Neural progenitor cell (in vitro differentiated cells): ENCODE measurements around the gene NDUFAF8. TPM values are rescaled to one million over a fixed set of nuclear protein-coding genes. Genes with fewer than 3 reads are reported as not detected.

Experiments
- DNase-seq: peaks from one replicate; pipeline ENCODE4 v3.0.0-alpha.2; 2016; ENCODE audit warnings: low spot score
- H2AFZ ChIP-seq: fragments of 200-600 bp; sonication (generic); replicated peaks from 2 replicates; pipeline ENCODE4 v1.6.1; 2016; ENCODE audit warnings: antibody characterized with exemption
- H3F3A ChIP-seq: fragments of 200-600 bp; sonication (generic); 2 replicates; pipeline ENCODE4 v1.6.1; 2016; ENCODE audit warnings: antibody characterized with exemption, low read depth
- H3K27ac ChIP-seq: fragments of 200-600 bp; sonication (generic); 2 replicates; pipeline ENCODE4 v1.5.1; 2016; ENCODE audit warnings: mild to moderate bottlenecking
- H3K27me3 ChIP-seq: fragments of 200-600 bp; sonication (generic); 2 replicates; pipeline ENCODE4 v1.6.1; 2016; ENCODE audit warnings: mild to moderate bottlenecking, moderate library complexity
- H3K36me3 ChIP-seq: fragments of 200-600 bp; sonication (generic); 2 replicates; pipeline ENCODE4 v1.5.1; 2016
- H3K4me1 ChIP-seq: fragments of 200-600 bp; sonication (generic); 2 replicates; pipeline ENCODE4 v1.6.1; 2016; ENCODE audit warnings: mixed run types
- H3K4me2 ChIP-seq: fragments of 200-600 bp; sonication (generic); 2 replicates; pipeline ENCODE4 v1.6.1; 2016
- H3K4me3 ChIP-seq: fragments of 200-600 bp; sonication (generic); 2 replicates; pipeline ENCODE4 v1.5.1; 2016
- H3K79me2 ChIP-seq: fragments of 200-600 bp; sonication (generic); 2 replicates; pipeline ENCODE4 v1.6.1; 2016; ENCODE audit warnings: low read depth
- H3K9ac ChIP-seq: fragments of 200-600 bp; sonication (generic); 2 replicates; pipeline ENCODE4 v1.6.1; 2016
- H3K9me3 ChIP-seq: fragments of 200-600 bp; sonication (generic); 2 replicates; pipeline ENCODE4 v1.5.1; 2016; ENCODE audit warnings: low read depth
- H4K20me1 ChIP-seq: fragments of 200-600 bp; sonication (generic); 2 replicates; pipeline ENCODE4 v1.6.1; 2016; ENCODE audit warnings: low read depth
- H3K27ac Mint-ChIP-seq: 3 replicates; pipeline ENCODE4 v1.8.0; 2021; ENCODE audit warnings: mixed read lengths
- H3K27me3 Mint-ChIP-seq: 2 replicates; pipeline ENCODE4 v1.8.0; 2022; ENCODE audit warnings: low read depth, mild to moderate bottlenecking, inconsistent platforms, moderate library complexity, mixed read lengths; ENCODE audit not compliant: insufficient read depth
- H3K36me3 Mint-ChIP-seq: 3 replicates; pipeline ENCODE4 v1.8.0; 2021; ENCODE audit warnings: mixed read lengths
- H3K4me1 Mint-ChIP-seq: 3 replicates; pipeline ENCODE4 v1.8.0; 2021; ENCODE audit warnings: mixed read lengths
- H3K4me3 Mint-ChIP-seq: 3 replicates; pipeline ENCODE4 v1.8.0; 2021; ENCODE audit warnings: mild to moderate bottlenecking, moderate library complexity, mixed read lengths
- H3K9me3 Mint-ChIP-seq: 3 replicates; pipeline ENCODE4 v1.8.0; 2020; ENCODE audit warnings: mixed read lengths
- CTCF ChIP-seq: fragments of 200-600 bp; sonication (generic); IDR thresholded peaks from 2 replicates; pipeline ENCODE4 v1.5.1; 2017; ENCODE audit warnings: antibody characterized with exemption, mild to moderate bottlenecking
- EZH2 ChIP-seq: fragments of 200-600 bp; sonication (generic); IDR thresholded peaks from 2 replicates; pipeline ENCODE4 v1.6.1; 2017; ENCODE audit warnings: antibody characterized with exemption, mild to moderate bottlenecking, moderate library complexity
- EZH2phosphoT487 ChIP-seq: fragments of 200-600 bp; sonication (generic); IDR thresholded peaks from 2 replicates; pipeline ENCODE4 v1.6.1; 2017; ENCODE audit warnings: antibody characterized with exemption
- total RNA-seq: library from RNA; depleted of rRNA; stranded (reverse); fragments of >200 nt; gene quantifications from 2 replicates; pipeline ENCODE4 v1.2.3, GENCODE V29; 2015; ENCODE audit warnings: low replicate concordance

Gene NDUFAF8
- total RNA-seq, 1 donor from 2014 or later: 34.7 TPM

GRCh38 chr17:81199482-81199830, 39.7 kb upstream of the NDUFAF8 start:
- no peaks in the 10 kb centered on the region for H3K27me3 Mint-ChIP-seq
- no peaks in the 10 kb centered on the region for H3K9me3 Mint-ChIP-seq
- no peaks in the 10 kb centered on the region for H3K27me3 ChIP-seq
- H3K27ac Mint-ChIP-seq: no peak overlapping the region
- no peak overlapping the region for H3K9ac ChIP-seq
- H3K4me3 ChIP-seq: no peak overlapping the region
- no peaks in the 10 kb centered on the region for H3F3A ChIP-seq
- no peaks in the 10 kb centered on the region for H3K36me3 ChIP-seq
- H3K4me2 ChIP-seq: no peak overlapping the region
- TF ChIP-seq CTCF: no peak
- no peak for TF ChIP-seq EZH2phosphoT487
- TF ChIP-seq EZH2: no peak
- peaks cover 6% of the 10 kb centered on the region for H3K36me3 Mint-ChIP-seq
- no peak overlapping the region for H3K27ac ChIP-seq
- H3K9me3 ChIP-seq: no peaks in the 10 kb centered on the region
- no peaks in the 10 kb centered on the region for H3K4me1 ChIP-seq
- H3K79me2 ChIP-seq: no peaks in the 10 kb centered on the region
- peaks cover 2% of the 10 kb centered on the region for H3K4me1 Mint-ChIP-seq
- DNase-seq: no peak
- H2AFZ ChIP-seq: no peak overlapping the region
- H3K4me3 Mint-ChIP-seq: no peak overlapping the region
- no peaks in the 10 kb centered on the region for H4K20me1 ChIP-seq

GRCh38 chr17:81200201-81200600, 38.9 kb upstream of the NDUFAF8 start:
- Histone ChIP-seq H2AFZ (no peak overlapping the region), H3K9ac (no peak overlapping the region), H3K79me2 (no peaks in the 10 kb centered on the region), H3K9me3 (no peaks in the 10 kb centered on the region), H4K20me1 (no peaks in the 10 kb centered on the region), H3K4me2 (no peak overlapping the region), H3F3A (no peaks in the 10 kb centered on the region), H3K27ac (no peak overlapping the region), H3K4me3 (no peak overlapping the region), H3K27me3 (no peaks in the 10 kb centered on the region), H3K36me3 (no peaks in the 10 kb centered on the region), H3K4me1 (no peaks in the 10 kb centered on the region)
- no peak overlapping the region for H3K4me3 Mint-ChIP-seq
- TF ChIP-seq CTCF: no peak
- no peak for TF ChIP-seq EZH2phosphoT487
- TF ChIP-seq EZH2: no peak
- H3K27ac Mint-ChIP-seq: no peak overlapping the region
- no peak for DNase-seq
- peaks cover 7% of the 10 kb centered on the region for H3K36me3 Mint-ChIP-seq
- peaks cover 2% of the 10 kb centered on the region for H3K4me1 Mint-ChIP-seq
- no peaks in the 10 kb centered on the region for H3K27me3 Mint-ChIP-seq
- H3K9me3 Mint-ChIP-seq: no peaks in the 10 kb centered on the region

GRCh38 chr17:81200695-81201580, 38.2 kb upstream of the NDUFAF8 start:
- Mint-ChIP-seq H3K27ac (no peak overlapping the region), H3K36me3 (peaks cover 7% of the 10 kb centered on the region), H3K4me3 (no peak overlapping the region), H3K9me3 (no peaks in the 10 kb centered on the region), H3K4me1 (peaks cover 2% of the 10 kb centered on the region), H3K27me3 (no peaks in the 10 kb centered on the region)
- no peak overlapping the region for H3K4me2 ChIP-seq
- H3K79me2 ChIP-seq: no peaks in the 10 kb centered on the region
- no peak overlapping the region for H3K9ac ChIP-seq
- no peaks in the 10 kb centered on the region for H3K4me1 ChIP-seq
- no peaks in the 10 kb centered on the region for H3F3A ChIP-seq
- H2AFZ ChIP-seq: no peak overlapping the region
- no peaks in the 10 kb centered on the region for H3K36me3 ChIP-seq
- peak; percentile 62 for DNase-seq
- H3K27ac ChIP-seq: no peak overlapping the region
- TF ChIP-seq CTCF (peak; percentile 51), EZH2phosphoT487 (no peak), EZH2 (no peak)
- H3K27me3 ChIP-seq: no peaks in the 10 kb centered on the region
- H3K4me3 ChIP-seq: no peak overlapping the region
- H4K20me1 ChIP-seq: no peaks in the 10 kb centered on the region
- H3K9me3 ChIP-seq: no peaks in the 10 kb centered on the region
